Measurements from ENCODE around the gene ADTRP. TPM values are rescaled to one million over a fixed set of nuclear protein-coding genes. Genes with fewer than 3 reads are reported as not detected.

Gene ADTRP
- total RNA-seq, 1 experiment from 2014 or later, result 0.86 TPM

- TF ChIP-seq, protein P1, sequence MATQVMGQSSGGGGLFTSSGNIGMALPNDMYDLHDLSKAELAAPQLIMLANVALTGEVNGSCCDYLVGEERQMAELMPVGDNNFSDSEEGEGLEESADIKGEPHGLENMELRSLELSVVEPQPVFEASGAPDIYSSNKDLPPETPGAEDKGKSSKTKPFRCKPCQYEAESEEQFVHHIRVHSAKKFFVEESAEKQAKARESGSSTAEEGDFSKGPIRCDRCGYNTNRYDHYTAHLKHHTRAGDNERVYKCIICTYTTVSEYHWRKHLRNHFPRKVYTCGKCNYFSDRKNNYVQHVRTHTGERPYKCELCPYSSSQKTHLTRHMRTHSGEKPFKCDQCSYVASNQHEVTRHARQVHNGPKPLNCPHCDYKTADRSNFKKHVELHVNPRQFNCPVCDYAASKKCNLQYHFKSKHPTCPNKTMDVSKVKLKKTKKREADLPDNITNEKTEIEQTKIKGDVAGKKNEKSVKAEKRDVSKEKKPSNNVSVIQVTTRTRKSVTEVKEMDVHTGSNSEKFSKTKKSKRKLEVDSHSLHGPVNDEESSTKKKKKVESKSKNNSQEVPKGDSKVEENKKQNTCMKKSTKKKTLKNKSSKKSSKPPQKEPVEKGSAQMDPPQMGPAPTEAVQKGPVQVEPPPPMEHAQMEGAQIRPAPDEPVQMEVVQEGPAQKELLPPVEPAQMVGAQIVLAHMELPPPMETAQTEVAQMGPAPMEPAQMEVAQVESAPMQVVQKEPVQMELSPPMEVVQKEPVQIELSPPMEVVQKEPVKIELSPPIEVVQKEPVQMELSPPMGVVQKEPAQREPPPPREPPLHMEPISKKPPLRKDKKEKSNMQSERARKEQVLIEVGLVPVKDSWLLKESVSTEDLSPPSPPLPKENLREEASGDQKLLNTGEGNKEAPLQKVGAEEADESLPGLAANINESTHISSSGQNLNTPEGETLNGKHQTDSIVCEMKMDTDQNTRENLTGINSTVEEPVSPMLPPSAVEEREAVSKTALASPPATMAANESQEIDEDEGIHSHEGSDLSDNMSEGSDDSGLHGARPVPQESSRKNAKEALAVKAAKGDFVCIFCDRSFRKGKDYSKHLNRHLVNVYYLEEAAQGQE (IDR thresholded peaks at IDR 0.05; ENCODE audit: low read depth), result no peak
- TF ChIP-seq ELF1 (IDR thresholded peaks at IDR 0.05; ENCODE audit: borderline replicate concordance, low read depth) (no peak; the same call in 1 of the 2 replicates), CEBPB (IDR thresholded peaks at IDR 0.05; ENCODE audit: low read depth) (peak; percentile 79)
Measured at GRCh38 chr6:11770546-11771466, 7.8 kb downstream of the ADTRP start (continued).

DNA sequence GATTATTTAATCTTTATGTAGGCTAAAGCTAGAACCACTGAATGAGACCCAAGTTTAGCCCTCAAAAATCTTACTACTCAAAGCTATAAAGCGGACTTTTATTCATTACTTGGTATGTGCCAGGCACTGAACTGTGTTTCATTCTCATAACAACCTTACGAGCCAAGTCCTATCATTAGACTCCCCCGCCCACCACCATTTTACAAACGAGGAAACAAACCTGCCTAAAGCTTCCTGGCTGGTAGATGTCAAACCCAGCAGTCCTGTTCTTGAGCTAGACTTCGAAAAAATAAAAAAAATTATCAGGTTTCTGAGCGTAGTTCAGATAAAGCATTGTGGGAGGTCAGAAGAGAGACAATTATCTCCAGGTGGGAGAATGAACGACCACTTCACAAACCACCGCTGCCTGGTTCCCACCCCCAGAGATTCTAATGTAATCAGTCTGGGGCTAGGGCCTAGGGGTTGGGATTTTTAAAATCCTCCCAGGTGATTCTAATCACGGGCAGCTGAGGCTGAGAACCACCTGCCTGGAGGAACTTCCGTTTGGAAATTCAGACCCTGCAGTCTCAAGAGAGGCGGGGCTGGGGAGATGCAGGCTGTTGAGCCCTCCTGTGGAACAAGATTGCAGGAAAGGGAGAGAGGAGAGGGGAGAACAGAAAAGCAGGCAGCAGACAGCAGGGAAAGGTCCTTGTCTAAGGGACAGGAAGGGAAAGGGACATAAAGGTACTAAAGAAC is 8.6 kb downstream of the ADTRP start:
- intact Hi-C loops (cut with micrococcal nuclease), result loop anchor here (2.0 kb wide), 1 partner anchor 241 kb away; no protein-coding TSS in a partner anchor
- H3K27ac ChIP-seq (ENCODE audit: low read depth, low read length), result peak overlapping the region; percentile 49; the same call in 1 of the 2 replicates
- ChIA-PET CTCF (no interaction called here), RAD21 (ENCODE audit: low non-redundant PET in 1 of 2, low total read pairs in 2 of 2, uncharacterized antibody in 2 of 2, unreplicated experiment in 2 of 2) (no interaction called here), POLR2A (interaction anchor here (0.9 to 1.6 kb wide), 2 partner anchors 13 to 240 kb away, joined by 3 to 4 read pairs; no protein-coding TSS in a partner anchor)
- peak overlapping the region; percentile 47 for H3K9ac ChIP-seq (ENCODE audit: low read length)
- peaks cover 40 to 70% of the 10 kb centered on the region in 2 experiments for H3K4me1 ChIP-seq (ENCODE audit: control insufficient read depth in 1 of 2, insufficient read depth in 2 of 2, low read length in 2 of 2)
- H4K20me1 ChIP-seq (ENCODE audit: insufficient read depth), result no peaks in the 10 kb centered on the region
- H3K36me3 ChIP-seq (ENCODE audit: control insufficient read depth in 1 of 2, insufficient read depth in 2 of 2, low read length in 2 of 2), result no peaks in the 10 kb centered on the region
- TF ChIP-seq, protein P2, sequence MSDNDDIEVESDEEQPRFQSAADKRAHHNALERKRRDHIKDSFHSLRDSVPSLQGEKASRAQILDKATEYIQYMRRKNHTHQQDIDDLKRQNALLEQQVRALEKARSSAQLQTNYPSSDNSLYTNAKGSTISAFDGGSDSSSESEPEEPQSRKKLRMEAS (IDR thresholded peaks at IDR 0.05), result no peak
- no peak for TF ChIP-seq POLR2A (IDR thresholded peaks at IDR 0.05; ENCODE audit: borderline replicate concordance, extremely low read depth, insufficient read depth, insufficient read length)
- no peak for TF ChIP-seq JUND (IDR thresholded peaks at IDR 0.05)
- ATAC-seq (no peak), DNase-seq (ENCODE audit: low read depth, low spot score) (no peak)
- no TSS peak for BruUV-seq (replicated peaks)
- peak overlapping the region; percentile 73 for H3K4me2 ChIP-seq (ENCODE audit: low read length)
- no peaks in the 10 kb centered on the region for H3K27me3 ChIP-seq (ENCODE audit: insufficient read depth, low read length)
- no peaks in the 10 kb centered on the region for H3K79me2 ChIP-seq (ENCODE audit: insufficient read depth, low read length)
- no peaks in the 10 kb centered on the region for H3K9me2 ChIP-seq (ENCODE audit: insufficient read depth)
- 0 out of 4 replicates have a peak overlapping the region, but pooled peaks of 1 of the 2 experiments have one; percentile 37 for H3K4me3 ChIP-seq (replicated peaks in 1 of 2; ENCODE audit: low read depth in 1 of 2, low read length in 2 of 2)
- no peaks in the 10 kb centered on the region for H3K9me3 ChIP-seq (ENCODE audit: control insufficient read depth in 1 of 2, insufficient read depth in 1 of 2, low read depth in 1 of 2, low read length in 2 of 2)
- no peak overlapping the region for H2AFZ ChIP-seq (ENCODE audit: low read depth, low read length, poor library complexity, severe bottlenecking)

Measured in HCT116 (cell line).